AG04450 (cell line): ENCODE results near the gene FBXO5. TPM values are rescaled to one million over a fixed set of nuclear protein-coding genes. Genes with fewer than 3 reads are reported as not detected.

Experiments
- CTCF ChIA-PET: fragments of 300-600, 350-600 bp; formaldehyde crosslinking; extraction: SDS; loops from one replicate; lab custom pipeline; 2022; ENCODE audit warnings: antibody characterized with exemption, inconsistent platforms; lab: Charles Lee
- POLR2A ChIA-PET: fragments of 350-600 bp; formaldehyde crosslinking; extraction: SDS; loops from one replicate; lab custom pipeline; 2021; ENCODE audit warnings: antibody characterized with exemption, inconsistent platforms; lab: Yijun Ruan, JAX
- DNase-seq: peaks from one replicate; pipeline ENCODE4 v3.0.0-alpha.2; 2011; ENCODE audit warnings: low read depth, low spot score
- H3K27ac ChIP-seq: one replicate; pipeline ENCODE4 v1.5.1; 2012; ENCODE audit warnings: low read depth, low read length, control low read depth
- H3K27me3 ChIP-seq: one replicate; pipeline ENCODE4 v1.6.0; 2012; ENCODE audit warnings: low read length; ENCODE audit not compliant: control insufficient read depth, insufficient read depth
- H3K4me3 ChIP-seq: 2 replicates; pipeline ENCODE4 v1.5.1; 2011; ENCODE audit warnings: mild to moderate bottlenecking, low read depth, low read length, control low read depth
- H3K9me3 ChIP-seq: 2 replicates; pipeline ENCODE4 v1.5.1; 2012; ENCODE audit warnings: low read length; ENCODE audit not compliant: control insufficient read depth, insufficient read depth
- CTCF ChIP-seq: IDR thresholded peaks from 2 replicates; pipeline ENCODE4 v1.5.1; 2011; ENCODE audit warnings: low read depth, low read length, control low read depth, inconsistent platforms
- polyA plus RNA-seq: library from polyadenylated mRNA; depleted of rRNA; stranded (reverse); fragments of >200 nt; gene quantifications from 2 replicates; pipeline ENCODE4 v1.2.3, GENCODE V29; 2011

FBXO5 gene
- polyA plus RNA-seq, 1 experiment: 13.1 TPM

DNA sequence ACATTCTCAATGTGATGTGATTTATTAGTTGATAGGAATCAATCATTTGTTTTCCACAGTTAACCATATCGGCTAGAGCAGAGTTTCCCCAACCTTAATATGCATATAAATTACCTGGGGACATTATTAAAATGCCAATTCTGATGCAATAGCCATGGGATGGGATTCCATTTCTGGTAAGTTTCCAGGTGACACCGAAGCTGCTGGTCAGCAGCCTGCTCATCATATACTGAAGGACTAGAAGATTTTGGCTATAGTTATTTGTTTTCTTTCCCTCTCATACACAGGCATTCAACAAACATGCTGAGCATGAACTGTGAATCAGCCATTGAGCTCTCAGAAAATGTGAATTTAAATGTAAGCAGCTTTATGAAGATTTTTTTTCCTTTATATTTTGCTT, 35.8 kb downstream of the FBXO5 start:
- H3K27ac ChIP-seq: no peak overlapping the region
- H3K4me3 ChIP-seq: no peak overlapping the region
- DNase-seq: no peak
- TF ChIP-seq CTCF: no peak
- ChIA-PET POLR2A (no interaction called here), CTCF (interaction anchor here (0.9 to 6.3 kb wide), 14 partner anchors 20 to 461 kb away, joined by 3 to 131 read pairs (median 11); partner anchors contain the start of gene VIP)
- no peaks in the 10 kb centered on the region for H3K27me3 ChIP-seq
- no peaks in the 10 kb centered on the region for H3K9me3 ChIP-seq

DNA sequence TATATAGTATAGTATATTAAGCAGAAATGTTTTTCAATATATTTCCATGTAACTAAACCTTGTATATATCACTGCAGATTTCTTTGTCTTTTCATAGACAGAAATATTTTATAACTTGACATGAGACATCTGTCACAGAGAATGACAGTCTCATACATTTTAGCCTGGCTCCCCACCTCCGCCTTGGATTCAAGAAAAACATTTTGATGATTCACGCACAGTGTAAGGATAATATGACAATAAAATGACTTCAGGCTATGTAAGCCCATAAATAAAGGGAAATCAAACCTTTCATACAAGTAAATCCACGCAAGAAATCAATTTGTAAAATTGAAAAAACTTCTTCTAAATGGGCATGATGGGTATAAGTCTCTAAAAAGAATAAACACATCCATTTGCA, 36.4 kb downstream of the FBXO5 start:
- POLR2A ChIA-PET: no interaction called here
- TF ChIP-seq CTCF: no peak
- CTCF ChIA-PET: interaction anchor here (2.1 to 6.3 kb wide), 7 partner anchors 32 to 226 kb away, joined by 11 to 131 read pairs (median 18); partner anchors contain the start of gene VIP
- Histone ChIP-seq H3K27me3 (no peaks in the 10 kb centered on the region), H3K9me3 (no peaks in the 10 kb centered on the region), H3K4me3 (no peak overlapping the region), H3K27ac (no peak overlapping the region)
- no peak for DNase-seq

DNA sequence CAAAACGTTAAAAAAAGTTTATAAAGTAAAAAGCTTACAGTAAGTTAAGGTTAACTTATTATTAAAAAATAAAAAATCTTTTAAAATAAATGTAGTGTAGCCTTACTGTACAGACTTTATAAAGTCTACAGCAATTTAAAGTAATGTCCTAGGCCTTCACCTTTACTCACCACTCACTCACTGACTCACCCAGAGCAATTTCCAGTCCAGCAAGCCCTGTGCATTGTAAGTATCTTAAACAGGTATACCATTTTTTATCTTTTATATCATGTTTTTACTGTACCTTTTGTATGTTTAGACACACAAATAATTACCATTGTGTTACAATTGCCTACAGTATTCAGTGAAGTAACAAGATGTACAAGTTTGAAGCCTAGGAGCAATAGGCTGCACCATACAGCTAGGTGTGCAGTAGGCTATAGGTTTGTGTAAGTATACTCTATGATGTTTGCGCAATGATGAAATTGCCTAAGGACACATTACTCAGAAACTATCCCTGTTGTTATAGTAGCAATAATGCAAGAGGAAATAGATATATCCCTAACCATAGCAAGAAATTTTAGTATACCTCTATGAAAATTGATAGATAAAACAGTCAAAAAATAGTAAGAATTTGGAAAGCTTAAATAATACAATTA, 39.5 kb downstream of the FBXO5 start:
- Histone ChIP-seq H3K4me3 (no peak overlapping the region), H3K27ac (no peak overlapping the region), H3K27me3 (no peaks in the 10 kb centered on the region), H3K9me3 (no peaks in the 10 kb centered on the region)
- no peak for DNase-seq
- no peak for TF ChIP-seq CTCF
- ChIA-PET POLR2A (no interaction called here), CTCF (interaction anchor here (1.5 to 1.8 kb wide), 2 partner anchors 11 to 79 kb away, joined by 5 to 6 read pairs; no protein-coding TSS in a partner anchor)

GRCh38 chr6:152942319-152942869, 40.4 kb downstream of the FBXO5 start:
- Histone ChIP-seq H3K27ac (no peak overlapping the region), H3K4me3 (no peak overlapping the region), H3K27me3 (no peaks in the 10 kb centered on the region), H3K9me3 (no peaks in the 10 kb centered on the region)
- TF ChIP-seq CTCF: no peak
- POLR2A ChIA-PET: no interaction called here
- CTCF ChIA-PET: interaction anchor here (0.7 to 1.8 kb wide), 3 partner anchors 11 to 46 kb away, joined by 3 to 7 read pairs (median 5); no protein-coding TSS in a partner anchor
- no peak for DNase-seq

- H3K9me3 ChIP-seq: no peaks in the 10 kb centered on the region
- no peak overlapping the region for H3K27ac ChIP-seq
- H3K27me3 ChIP-seq: no peaks in the 10 kb centered on the region
- CTCF ChIA-PET: interaction anchor here (0.7 to 1.5 kb wide), 3 partner anchors 11 to 77 kb away, joined by 3 to 7 read pairs (median 4); no protein-coding TSS in a partner anchor
- no peak overlapping the region for H3K4me3 ChIP-seq
- DNase-seq: no peak
- no peak for TF ChIP-seq CTCF
- POLR2A ChIA-PET: no interaction called here
These were observed 41.1 kb downstream of the FBXO5 start for GRCh38 chr6:152941746-152942145.
